MCF 10A (cell line): ENCODE measurements around the gene HAUS7. TPM values are rescaled to one million over a fixed set of nuclear protein-coding genes. Genes with fewer than 3 reads are reported as not detected.

Experiments used
- BruUV-seq: library from RNA; stranded (reverse); fragments of 400-500 nt; replicated peaks from 2 replicates; lab custom pipeline; 2021; lab: Mats Ljungman, UMichigan
- CTCF ChIA-PET: fragments of 300-600 bp; sonication (Branson Sonifier 250); formaldehyde crosslinking; extraction: SDS; loops from one replicate; lab custom pipeline; 2021; ENCODE audit warnings: antibody characterized with exemption, inconsistent platforms; lab: Yijun Ruan, JAX
- POLR2A ChIA-PET: fragments of 300-600, 350-650 bp; sonication (Branson Sonifier 250); formaldehyde crosslinking; extraction: SDS; loops from one replicate; lab custom pipeline; 2020; ENCODE audit warnings: antibody characterized with exemption, inconsistent platforms; lab: Yijun Ruan, JAX
- DNase-seq: peaks from one replicate; pipeline ENCODE4 v3.0.0-alpha.2; 2018; ENCODE audit not compliant: unreplicated experiment
- H3K27ac Mint-ChIP-seq: one replicate; pipeline ENCODE4 v1.8.0; 2022; ENCODE audit warnings: mild to moderate bottlenecking, low read depth, mixed read lengths; ENCODE audit not compliant: unreplicated experiment
- H3K27me3 Mint-ChIP-seq: one replicate; pipeline ENCODE4 v1.8.0; 2022; ENCODE audit warnings: mixed read lengths; ENCODE audit not compliant: insufficient read depth, unreplicated experiment
- H3K36me3 Mint-ChIP-seq: one replicate; pipeline ENCODE4 v1.8.0; 2022; ENCODE audit warnings: mild to moderate bottlenecking, moderate library complexity, mixed read lengths; ENCODE audit not compliant: insufficient read depth, unreplicated experiment
- H3K4me1 Mint-ChIP-seq: one replicate; pipeline ENCODE4 v1.8.0; 2022; ENCODE audit warnings: mixed read lengths; ENCODE audit not compliant: insufficient read depth, unreplicated experiment
- H3K4me3 Mint-ChIP-seq: one replicate; pipeline ENCODE4 v1.8.0; 2022; ENCODE audit warnings: mild to moderate bottlenecking, moderate library complexity, mixed read lengths; ENCODE audit not compliant: unreplicated experiment
- H3K9me3 Mint-ChIP-seq: one replicate; pipeline ENCODE4 v1.8.0; 2022; ENCODE audit warnings: mixed read lengths; ENCODE audit not compliant: unreplicated experiment
- CTCF ChIP-seq: fragments of 200-600 bp; IDR thresholded peaks from one replicate; pipeline ENCODE4 v1.8.0; 2022; ENCODE audit warnings: antibody characterized with exemption, mild to moderate bottlenecking; ENCODE audit not compliant: unreplicated experiment
- intact Hi-C: fragments of 100-400 bp; cut with micrococcal nuclease; formaldehyde crosslinking; loops from 2 replicates; pipeline ENCODE4 v1.14.1; 2022
- total RNA-seq: library from RNA; stranded (reverse); gene quantifications from 2 replicates; pipeline ENCODE4 v1.2.3, GENCODE V29; 2022

HAUS7 gene
- total RNA-seq, 1 experiment from 2014 or later = 19.4 TPM

- no peak for DNase-seq
- intact Hi-C loops = no loop called here
- POLR2A ChIA-PET = no interaction called here
- H3K27me3 Mint-ChIP-seq = no peaks in the 10 kb centered on the region
- no peak overlapping the region for H3K27ac Mint-ChIP-seq
- TF ChIP-seq CTCF = no peak
- H3K36me3 Mint-ChIP-seq = no peaks in the 10 kb centered on the region
- CTCF ChIA-PET = interaction anchor here (0.6 kb wide), 1 partner anchor 10 kb away, joined by 3 read pairs; no protein-coding TSS in a partner anchor
- H3K4me1 Mint-ChIP-seq = peaks cover 6% of the 10 kb centered on the region
- no peak overlapping the region for H3K4me3 Mint-ChIP-seq
- H3K9me3 Mint-ChIP-seq = no peaks in the 10 kb centered on the region
- BruUV-seq = no TSS peak
Observed at GRCh38 chrX:153493085-153493484, 22.7 kb upstream of the HAUS7 start.

- Mint-ChIP-seq H3K27me3 (no peaks in the 10 kb centered on the region), H3K36me3 (no peaks in the 10 kb centered on the region), H3K9me3 (no peaks in the 10 kb centered on the region), H3K27ac (no peak overlapping the region), H3K4me1 (peaks cover 6% of the 10 kb centered on the region), H3K4me3 (no peak overlapping the region)
- ChIA-PET CTCF (interaction anchor here (0.6 kb wide), 1 partner anchor 10 kb away, joined by 3 read pairs; no protein-coding TSS in a partner anchor), POLR2A (no interaction called here)
- no TSS peak for BruUV-seq
- intact Hi-C loops = no loop called here
- no peak for TF ChIP-seq CTCF
- no peak for DNase-seq
Observed at GRCh38 chrX:153492543-153492942, 22.2 kb upstream of the HAUS7 start.

- Mint-ChIP-seq H3K4me1 (peaks cover 6% of the 10 kb centered on the region), H3K27ac (no peak overlapping the region), H3K4me3 (no peak overlapping the region), H3K9me3 (no peaks in the 10 kb centered on the region), H3K36me3 (no peaks in the 10 kb centered on the region), H3K27me3 (no peaks in the 10 kb centered on the region)
- POLR2A ChIA-PET = no interaction called here
- CTCF ChIA-PET = no interaction called here
- no peak for TF ChIP-seq CTCF
- DNase-seq = no peak
- no TSS peak for BruUV-seq
- intact Hi-C loops = no loop called here
Observed at GRCh38 chrX:153491918-153492317, 21.5 kb upstream of the HAUS7 start.

GRCh38 chrX:153491351-153491914, 21.1 kb upstream of the HAUS7 start:
- no peaks in the 10 kb centered on the region for H3K9me3 Mint-ChIP-seq
- peaks cover 6% of the 10 kb centered on the region for H3K4me1 Mint-ChIP-seq
- no peaks in the 10 kb centered on the region for H3K36me3 Mint-ChIP-seq
- POLR2A ChIA-PET = no interaction called here
- CTCF ChIA-PET = interaction anchor here (0.5 to 0.6 kb wide), 2 partner anchors 34 to 527 kb away, joined by 3 read pairs; no protein-coding TSS in a partner anchor
- H3K27me3 Mint-ChIP-seq = no peaks in the 10 kb centered on the region
- intact Hi-C loops = no loop called here
- H3K4me3 Mint-ChIP-seq = no peak overlapping the region
- no TSS peak for BruUV-seq
- no peak overlapping the region for H3K27ac Mint-ChIP-seq
- DNase-seq = no peak
- TF ChIP-seq CTCF = no peak
